Activated naive CD4-positive, alpha-beta T cell treated with Interleukin-2 at 50 U/mL for 16 hours (primary cell): Measurements from ENCODE around the gene OR10D3.
"Not testable (repeated sequence)": the region's sequence is repeated elsewhere in the genome, so short reads cannot be mapped to it uniquely, and the experiment has no call there.

Source experiments
- DNase-seq: peaks from one replicate; pipeline ENCODE4 v3.0.0-alpha.2; 2020

The OR10D3 gene

GRCh38 chr11:124195189-124195734 lies 12.1 kb downstream of the OR10D3 start:
- DNase-seq: peak; percentile 26

DNA sequence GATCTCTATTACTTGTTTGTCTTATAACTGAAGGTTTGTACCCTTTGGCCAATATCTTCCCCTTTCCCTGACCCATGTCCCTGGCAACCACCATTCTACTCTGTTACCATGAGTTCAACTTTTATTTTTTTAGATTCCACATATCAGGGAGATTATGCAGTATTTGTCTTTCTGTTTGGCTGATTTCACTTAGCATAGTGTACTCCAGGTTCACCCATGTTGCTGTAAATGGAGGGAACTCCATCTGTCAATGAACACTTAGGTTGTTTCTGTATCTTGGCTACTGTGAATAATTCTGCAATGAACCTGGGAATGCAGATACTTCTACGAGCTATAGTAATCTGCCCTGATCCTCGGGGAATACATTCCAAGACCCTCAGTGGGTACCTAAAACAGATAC lies 14.9 kb downstream of the OR10D3 start:
- DNase-seq: no peak

DNA sequence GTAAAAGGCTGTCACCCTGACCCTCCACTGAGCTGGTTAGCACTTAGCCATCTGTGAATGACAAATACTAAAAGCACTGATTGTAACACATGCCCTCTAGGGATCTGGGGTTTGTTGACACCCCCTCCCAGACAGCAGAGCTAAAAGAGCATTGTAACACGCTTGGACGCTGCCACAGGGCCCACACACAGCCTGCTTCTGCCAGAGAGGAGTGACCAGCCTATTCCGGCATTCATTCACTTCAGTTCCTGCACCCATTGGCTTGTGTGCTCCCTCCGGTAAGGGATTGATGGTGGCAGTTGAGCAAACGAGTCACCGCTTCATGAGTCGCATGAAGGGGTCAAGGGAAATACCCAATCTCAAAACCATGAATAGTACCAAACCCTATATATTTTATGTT lies 15.8 kb downstream of the OR10D3 start:
- no peak for DNase-seq

GRCh38 chr11:124199702-124200101 lies 16.6 kb downstream of the OR10D3 start:
- DNase-seq: no peak

DNA sequence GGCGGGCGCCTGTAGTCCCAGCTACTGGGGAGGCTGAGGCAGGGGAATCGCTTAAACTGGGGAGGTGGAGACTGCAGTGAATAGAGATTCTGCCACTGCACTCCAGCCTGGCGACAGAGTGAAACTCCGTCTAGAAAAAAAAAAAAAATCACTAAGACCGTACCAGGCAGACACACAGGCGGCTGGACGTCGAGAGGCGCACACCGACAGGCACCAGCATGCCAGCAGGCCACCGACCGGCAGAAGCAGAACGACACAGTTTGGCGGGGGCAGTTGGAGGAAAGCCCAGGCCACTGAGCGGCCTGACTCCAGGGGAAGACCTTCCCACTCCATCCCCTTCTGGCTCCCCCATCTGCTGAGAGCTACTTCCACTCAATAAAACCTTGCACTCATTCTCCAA lies 17.5 kb downstream of the OR10D3 start:
- DNase-seq: no peak

DNA sequence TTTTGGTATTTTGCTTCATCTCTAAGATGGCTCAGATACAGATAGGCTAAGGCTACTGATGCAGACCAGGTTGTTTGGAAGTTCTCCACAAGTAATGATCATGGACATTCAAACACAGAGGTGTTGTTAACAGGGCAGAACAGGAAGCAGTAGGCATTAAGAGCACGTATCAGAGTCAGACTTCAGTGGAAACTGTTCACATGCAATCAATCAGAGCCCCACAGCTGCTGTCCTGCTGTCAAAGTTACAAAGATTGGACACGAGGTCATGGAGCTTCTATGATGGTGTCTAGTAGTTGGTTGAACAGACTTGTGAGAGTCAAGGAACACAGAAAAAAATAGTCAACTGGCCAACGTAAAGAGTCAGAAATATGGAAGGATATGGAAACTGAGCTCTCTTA lies 19.8 kb downstream of the OR10D3 start:
- no peak for DNase-seq

DNA sequence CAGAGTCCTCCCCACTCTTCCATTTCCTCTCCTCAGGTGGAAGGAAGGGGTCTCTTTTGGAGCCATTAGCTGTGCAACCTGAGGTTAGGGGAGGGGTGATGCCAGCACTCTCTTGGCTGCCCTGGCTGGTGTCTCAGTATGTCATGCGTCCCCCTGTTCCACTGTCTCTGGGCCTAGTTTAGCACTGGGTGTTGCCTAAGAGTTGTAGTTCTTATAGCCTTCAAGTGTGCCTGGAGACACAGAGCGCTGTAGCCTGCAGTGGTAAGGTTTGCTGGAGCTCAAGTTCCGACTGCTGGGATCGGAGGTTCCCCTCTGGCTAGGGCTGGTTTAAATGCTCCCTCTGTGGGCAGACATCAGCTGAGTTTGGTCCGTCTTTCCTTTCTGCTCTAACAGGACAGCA lies 20.9 kb downstream of the OR10D3 start:
- DNase-seq: no peak

- DNase-seq: no peak
These were observed 24.1 kb downstream of the OR10D3 start for GRCh38 chr11:124207102-124207792.

DNA sequence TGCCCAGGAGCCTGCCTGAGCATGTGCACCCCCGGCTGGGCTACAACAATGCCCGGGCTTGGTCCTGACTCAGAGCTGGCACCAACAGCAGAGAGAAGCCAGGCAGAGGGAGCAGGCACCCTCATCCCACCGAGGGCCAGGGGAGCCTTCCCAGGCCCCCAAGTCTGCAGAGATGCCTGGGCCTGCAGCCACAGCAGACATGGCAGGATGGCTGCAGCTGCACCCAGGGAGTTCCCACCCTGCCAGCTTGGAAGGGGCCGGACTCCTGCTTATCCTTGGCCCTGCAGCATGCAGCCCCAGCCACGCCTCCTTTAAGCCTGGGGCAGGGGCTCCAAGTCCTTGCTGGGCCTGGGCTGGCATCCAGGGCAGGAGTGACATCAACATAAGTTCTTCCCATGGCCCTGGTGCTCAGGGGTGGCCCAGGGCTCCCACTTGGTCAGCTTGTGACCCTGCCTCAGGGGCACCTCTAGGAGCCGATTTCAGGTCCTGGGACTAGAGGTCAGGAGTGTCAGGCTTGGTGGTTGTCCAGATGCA lies 26.7 kb downstream of the OR10D3 start:
- DNase-seq: no peak

- DNase-seq: no peak
These were observed 27.3 kb downstream of the OR10D3 start for GRCh38 chr11:124210421-124210820.

DNA sequence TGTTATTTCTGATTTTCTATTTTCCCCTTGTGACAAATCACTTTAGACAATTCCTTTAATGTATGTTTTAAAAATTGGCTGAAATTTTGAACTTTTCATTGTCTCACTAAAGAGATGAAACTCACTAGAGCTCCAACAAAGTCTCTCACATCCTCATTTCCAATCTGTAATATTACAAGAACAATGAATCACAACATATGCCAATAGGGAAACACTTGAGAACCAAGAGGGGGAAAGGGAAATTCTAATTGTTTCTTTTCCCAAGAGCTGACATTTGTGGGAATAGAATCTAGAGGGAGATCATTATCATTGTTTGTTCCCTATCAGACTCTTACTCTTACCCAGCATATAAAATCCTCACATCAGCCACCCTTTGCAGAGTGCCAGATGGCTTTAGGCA lies 28.2 kb downstream of the OR10D3 start:
- no peak for DNase-seq

- DNase-seq: no peak
These were observed 30.9 kb downstream of the OR10D3 start for GRCh38 chr11:124214027-124214426.

- DNase-seq: no peak
These were observed 36.0 kb downstream of the OR10D3 start for GRCh38 chr11:124219126-124219525.

- DNase-seq: no peak
These were observed 39.3 kb downstream of the OR10D3 start for GRCh38 chr11:124222407-124222806.

DNA sequence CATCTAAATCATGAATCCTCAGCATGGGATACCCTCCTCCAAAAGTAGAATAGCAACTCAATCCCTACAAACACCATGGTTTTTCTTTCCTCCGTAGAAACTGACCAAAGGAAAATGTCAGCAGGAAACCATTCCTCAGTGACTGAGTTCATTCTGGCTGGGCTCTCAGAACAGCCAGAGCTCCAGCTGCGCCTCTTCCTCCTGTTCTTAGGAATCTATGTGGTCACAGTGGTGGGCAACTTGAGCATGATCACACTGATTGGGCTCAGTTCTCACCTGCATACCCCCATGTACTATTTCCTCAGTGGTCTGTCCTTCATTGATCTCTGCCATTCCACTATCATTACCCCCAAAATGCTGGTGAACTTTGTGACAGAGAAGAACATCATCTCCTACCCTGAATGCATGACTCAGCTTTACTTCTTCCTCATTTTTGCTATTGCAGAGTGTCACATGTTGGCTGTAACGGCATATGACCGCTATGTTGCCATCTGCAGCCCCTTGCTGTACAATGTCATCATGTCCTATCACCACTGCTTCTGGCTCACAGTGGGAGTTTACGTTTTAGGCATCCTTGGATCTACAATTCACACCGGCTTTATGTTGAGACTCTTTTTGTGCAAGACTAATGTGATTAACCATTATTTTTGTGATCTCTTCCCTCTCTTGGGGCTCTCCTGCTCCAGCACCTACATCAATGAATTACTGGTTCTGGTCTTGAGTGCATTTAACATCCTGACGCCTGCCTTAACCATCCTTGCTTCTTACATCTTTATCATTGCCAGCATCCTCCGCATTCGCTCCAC lies 41.7 kb downstream of the OR10D3 start:
- not testable (repeated sequence) for DNase-seq

GRCh38 chr11:124225471-124225870 lies 42.3 kb downstream of the OR10D3 start:
- DNase-seq: no peak

GRCh38 chr11:124233376-124233775 lies 50.2 kb downstream of the OR10D3 start:
- no peak for DNase-seq
